NCI-H226 (cell line): Measurements from ENCODE around the gene SLCO3A1.
"Not testable (repeated sequence)": the region's sequence is repeated elsewhere in the genome, so short reads cannot be mapped to it uniquely, and the experiment has no call there.

Experiments used
- DNase-seq: peaks from one replicate; pipeline ENCODE4 v3.0.0-alpha.2; 2015

The SLCO3A1 gene

GRCh38 chr15:92170897-92171296 is 317.4 kb downstream of the SLCO3A1 start:
- DNase-seq: no peak

- DNase-seq: no peak
These were observed 325.4 kb downstream of the SLCO3A1 start for GRCh38 chr15:92178911-92179310.

GRCh38 chr15:92184142-92184541 is 330.6 kb downstream of the SLCO3A1 start:
- no peak for DNase-seq

DNA sequence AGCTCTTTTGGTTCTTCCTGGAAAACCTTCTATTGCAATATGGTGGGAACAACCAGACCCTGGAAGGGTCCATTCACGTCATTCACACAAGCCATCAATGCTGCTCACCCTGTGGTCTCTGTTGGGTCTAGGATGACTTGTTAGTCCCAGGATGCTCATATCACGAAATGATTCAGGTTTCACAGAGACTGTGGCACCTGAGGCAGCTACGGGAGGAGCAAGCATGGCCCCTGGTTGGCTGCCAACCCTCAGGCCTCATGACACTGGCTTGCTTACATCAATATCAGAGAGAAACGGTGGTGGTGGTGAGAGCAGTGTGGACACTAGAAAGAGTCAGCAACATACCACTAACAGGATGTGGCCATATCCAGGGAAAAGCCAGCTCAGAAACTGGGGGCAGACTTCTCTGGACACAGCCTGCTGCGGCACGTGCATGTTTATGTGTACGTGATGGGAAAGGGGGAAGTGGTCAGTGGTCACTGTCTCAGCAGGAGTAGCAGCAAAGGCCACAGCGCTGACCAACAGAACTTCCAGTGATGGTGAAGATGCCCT is 331.2 kb downstream of the SLCO3A1 start:
- no peak for DNase-seq

DNA sequence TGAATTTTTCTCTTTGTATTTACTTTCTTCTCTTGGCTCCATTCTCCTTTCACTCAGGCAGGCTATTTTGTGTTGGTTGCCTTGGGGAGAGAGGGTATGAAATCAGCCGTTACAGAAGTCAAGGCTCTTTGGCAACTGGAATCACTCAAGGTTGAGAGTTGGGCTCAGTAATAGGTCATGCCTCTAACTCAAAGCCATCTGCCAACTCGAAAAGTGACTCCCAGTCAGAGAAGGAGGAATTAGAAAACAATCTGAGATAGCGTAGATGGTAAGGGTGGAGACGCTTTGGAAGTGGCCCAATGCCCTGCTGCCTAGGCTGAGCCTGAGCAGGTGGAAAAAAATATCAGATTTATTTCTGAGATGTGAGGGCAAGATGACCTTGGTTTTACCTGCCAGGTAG is 334.5 kb downstream of the SLCO3A1 start:
- DNase-seq: no peak

GRCh38 chr15:92189166-92189565 is 335.7 kb downstream of the SLCO3A1 start:
- DNase-seq: no peak

DNA sequence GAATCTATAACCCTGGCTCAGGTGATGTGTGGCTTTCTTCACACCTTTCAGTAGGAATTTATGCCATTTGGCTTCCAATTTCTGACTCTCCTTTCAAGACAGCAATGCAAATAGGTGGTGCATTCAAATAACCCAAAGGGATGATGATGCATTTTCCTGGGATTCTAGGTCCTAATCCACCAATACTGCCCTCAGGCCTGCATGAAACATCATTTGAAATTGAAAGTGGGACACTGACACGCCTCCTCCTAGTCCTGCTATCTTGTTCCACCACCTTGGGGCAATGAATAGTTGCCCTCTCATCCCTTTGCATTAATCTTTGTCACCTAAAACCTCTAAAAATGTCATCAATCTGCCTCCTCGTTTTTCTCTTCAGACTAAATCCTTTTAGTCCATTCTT is 341.7 kb downstream of the SLCO3A1 start:
- DNase-seq: no peak

DNA sequence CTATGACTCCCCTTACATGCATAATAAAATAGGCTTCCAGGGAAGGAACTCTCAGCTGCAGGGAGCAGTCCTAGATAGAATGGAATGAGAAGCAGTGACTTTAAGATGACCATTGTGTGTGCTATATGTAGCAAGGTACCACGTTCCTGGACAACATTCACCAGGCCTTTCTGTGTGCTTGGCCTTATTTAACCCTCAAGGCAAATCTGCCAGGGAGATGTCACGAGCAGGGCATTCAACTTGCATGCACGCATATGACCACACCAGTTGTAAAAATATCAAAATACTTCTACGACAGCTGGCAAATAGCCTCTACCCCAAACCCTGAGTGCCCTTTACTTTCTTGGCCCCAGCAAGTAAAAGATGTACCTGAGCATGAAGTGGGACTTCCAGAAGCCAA is 342.8 kb downstream of the SLCO3A1 start:
- DNase-seq: no peak

- no peak for DNase-seq
These were observed 344.2 kb downstream of the SLCO3A1 start for GRCh38 chr15:92197746-92198145.

- DNase-seq: no peak
These were observed 347.4 kb downstream of the SLCO3A1 start for GRCh38 chr15:92200891-92201290.

DNA sequence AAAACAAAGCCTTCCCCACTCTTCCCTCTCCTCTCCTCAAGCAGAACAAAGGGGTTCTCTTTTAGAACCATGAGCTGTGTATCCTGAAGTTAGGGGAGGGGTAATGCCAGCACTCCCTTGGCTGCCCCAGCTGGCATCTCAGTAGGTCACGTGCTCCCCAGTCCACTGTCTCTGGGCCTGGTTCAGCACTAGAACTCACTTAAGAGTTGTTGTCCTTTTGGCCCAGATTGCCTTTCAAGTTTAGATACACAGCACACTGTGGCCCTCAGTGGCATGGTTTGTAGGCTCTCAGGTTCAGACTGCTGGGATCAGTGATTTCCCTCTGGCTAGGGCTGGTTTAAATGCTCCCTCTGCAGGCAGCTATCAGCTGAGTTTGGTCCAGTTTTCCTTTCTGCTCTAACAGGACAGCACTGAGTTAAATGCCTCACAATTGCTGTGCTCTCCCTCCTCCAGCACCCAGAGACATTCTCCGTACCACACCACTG is 351.8 kb downstream of the SLCO3A1 start:
- DNase-seq: no peak

GRCh38 chr15:92207601-92208000 is 354.1 kb downstream of the SLCO3A1 start:
- DNase-seq: not testable (repeated sequence)
